Calu3 (cell line): Measurements from ENCODE around the gene PTGDR. TPM values are rescaled to one million over a fixed set of nuclear protein-coding genes. Genes with fewer than 3 reads are reported as not detected.

Experiments used
- BruUV-seq: library from RNA; stranded (reverse); fragments of 400-500 nt; replicated peaks from 2 replicates; lab custom pipeline; 2021; lab: Mats Ljungman, UMichigan
- CTCF ChIA-PET: fragments of 300-600 bp; sonication (Branson Sonifier 250); formaldehyde crosslinking; loops from one replicate; lab custom pipeline; 2022; ENCODE audit warnings: antibody characterized with exemption; lab: Charles Lee
- DNase-seq: peaks from one replicate; pipeline ENCODE4 v3.0.0; 2022
- H3K27ac Mint-ChIP-seq: one replicate; pipeline ENCODE4 v1.8.0; 2022; ENCODE audit warnings: mixed read lengths; ENCODE audit not compliant: unreplicated experiment
- H3K27me3 Mint-ChIP-seq: one replicate; pipeline ENCODE4 v1.8.0; 2022; ENCODE audit warnings: mixed read lengths; ENCODE audit not compliant: unreplicated experiment
- H3K36me3 Mint-ChIP-seq: one replicate; pipeline ENCODE4 v1.8.0; 2022; ENCODE audit warnings: mild to moderate bottlenecking, moderate library complexity, mixed read lengths; ENCODE audit not compliant: insufficient read depth, unreplicated experiment
- H3K4me1 Mint-ChIP-seq: one replicate; pipeline ENCODE4 v1.8.0; 2022; ENCODE audit warnings: mild to moderate bottlenecking, low read depth, mixed read lengths; ENCODE audit not compliant: unreplicated experiment
- H3K4me3 Mint-ChIP-seq: one replicate; pipeline ENCODE4 v1.8.0; 2022; ENCODE audit warnings: mild to moderate bottlenecking, low read depth, moderate library complexity, mixed read lengths; ENCODE audit not compliant: unreplicated experiment
- H3K9me3 Mint-ChIP-seq: one replicate; pipeline ENCODE4 v1.8.0; 2022; ENCODE audit warnings: low read depth, mixed read lengths; ENCODE audit not compliant: unreplicated experiment
- intact Hi-C: fragments of 100-400 bp; cut with micrococcal nuclease; formaldehyde crosslinking; loops from one replicate; pipeline ENCODE4 v1.10.0; 2022; ENCODE audit not compliant: unreplicated experiment
- total RNA-seq: library from RNA; stranded (reverse); gene quantifications from 2 replicates; pipeline ENCODE4 v1.2.3, GENCODE V29; 2022
- TF ChIP-seq, protein P1 (sequence below): fragments of 200-600 bp; IDR thresholded peaks from one replicate; pipeline ENCODE4 v1.8.0; 2022; ENCODE audit warnings: antibody characterized with exemption; ENCODE audit not compliant: unreplicated experiment

The PTGDR gene
- total RNA-seq, 1 experiment from 2014 or later: not detected

DNA sequence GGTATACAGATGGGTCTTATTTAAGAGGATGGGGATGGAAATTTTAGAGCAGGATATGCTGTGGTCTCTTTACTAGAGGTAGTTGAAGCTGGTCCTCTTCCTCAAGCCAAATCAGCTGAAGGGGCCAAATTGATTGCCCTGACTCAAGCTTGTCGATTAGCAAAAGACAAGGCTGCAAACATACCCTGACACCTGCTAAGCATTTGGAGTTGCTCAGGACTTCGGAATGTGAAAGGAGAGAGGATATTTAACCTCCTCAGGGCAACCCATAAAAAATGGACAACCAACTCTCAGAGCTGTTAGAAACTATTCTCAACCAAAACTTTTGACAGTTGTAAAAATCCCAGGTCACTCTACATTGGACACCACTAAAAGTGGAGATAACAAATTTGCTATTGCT lies 15.6 kb downstream of the PTGDR start:
- Mint-ChIP-seq H3K9me3 (peaks cover 3% of the 10 kb centered on the region), H3K4me3 (no peak overlapping the region), H3K27me3 (peaks cover 24% of the 10 kb centered on the region), H3K36me3 (no peaks in the 10 kb centered on the region), H3K27ac (no peak overlapping the region), H3K4me1 (no peaks in the 10 kb centered on the region)
- intact Hi-C loops: no loop called here
- BruUV-seq: no TSS peak
- TF ChIP-seq, protein P1, sequence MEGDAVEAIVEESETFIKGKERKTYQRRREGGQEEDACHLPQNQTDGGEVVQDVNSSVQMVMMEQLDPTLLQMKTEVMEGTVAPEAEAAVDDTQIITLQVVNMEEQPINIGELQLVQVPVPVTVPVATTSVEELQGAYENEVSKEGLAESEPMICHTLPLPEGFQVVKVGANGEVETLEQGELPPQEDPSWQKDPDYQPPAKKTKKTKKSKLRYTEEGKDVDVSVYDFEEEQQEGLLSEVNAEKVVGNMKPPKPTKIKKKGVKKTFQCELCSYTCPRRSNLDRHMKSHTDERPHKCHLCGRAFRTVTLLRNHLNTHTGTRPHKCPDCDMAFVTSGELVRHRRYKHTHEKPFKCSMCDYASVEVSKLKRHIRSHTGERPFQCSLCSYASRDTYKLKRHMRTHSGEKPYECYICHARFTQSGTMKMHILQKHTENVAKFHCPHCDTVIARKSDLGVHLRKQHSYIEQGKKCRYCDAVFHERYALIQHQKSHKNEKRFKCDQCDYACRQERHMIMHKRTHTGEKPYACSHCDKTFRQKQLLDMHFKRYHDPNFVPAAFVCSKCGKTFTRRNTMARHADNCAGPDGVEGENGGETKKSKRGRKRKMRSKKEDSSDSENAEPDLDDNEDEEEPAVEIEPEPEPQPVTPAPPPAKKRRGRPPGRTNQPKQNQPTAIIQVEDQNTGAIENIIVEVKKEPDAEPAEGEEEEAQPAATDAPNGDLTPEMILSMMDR: no peak
- CTCF ChIA-PET: no interaction called here
- DNase-seq: no peak

GRCh38 chr14:52286661-52287649 lies 19.5 kb downstream of the PTGDR start:
- DNase-seq: no peak
- no peak overlapping the region for H3K27ac Mint-ChIP-seq
- TF ChIP-seq, protein P1: no peak
- H3K9me3 Mint-ChIP-seq: peaks cover 3% of the 10 kb centered on the region
- intact Hi-C loops: no loop called here
- peaks cover 38% of the 10 kb centered on the region for H3K27me3 Mint-ChIP-seq
- CTCF ChIA-PET: interaction anchor here (0.7 to 1.2 kb wide), 2 partner anchors 12 to 227 kb away, joined by 3 read pairs; no protein-coding TSS in a partner anchor
- no TSS peak for BruUV-seq
- H3K4me1 Mint-ChIP-seq: no peaks in the 10 kb centered on the region
- no peak overlapping the region for H3K4me3 Mint-ChIP-seq
- H3K36me3 Mint-ChIP-seq: no peaks in the 10 kb centered on the region

- Mint-ChIP-seq H3K27me3 (peaks cover 34% of the 10 kb centered on the region), H3K4me3 (no peak overlapping the region), H3K27ac (no peak overlapping the region), H3K9me3 (no peaks in the 10 kb centered on the region), H3K36me3 (no peaks in the 10 kb centered on the region), H3K4me1 (no peaks in the 10 kb centered on the region)
- no peak for DNase-seq
- CTCF ChIA-PET: interaction anchor here (0.5 kb wide), 1 partner anchor 69 kb away, joined by 4 read pairs; no protein-coding TSS in a partner anchor
- BruUV-seq: no TSS peak
- intact Hi-C loops: no loop called here
- TF ChIP-seq, protein P1: no peak
Observed at GRCh38 chr14:52296378-52296777, 28.9 kb downstream of the PTGDR start.

DNA sequence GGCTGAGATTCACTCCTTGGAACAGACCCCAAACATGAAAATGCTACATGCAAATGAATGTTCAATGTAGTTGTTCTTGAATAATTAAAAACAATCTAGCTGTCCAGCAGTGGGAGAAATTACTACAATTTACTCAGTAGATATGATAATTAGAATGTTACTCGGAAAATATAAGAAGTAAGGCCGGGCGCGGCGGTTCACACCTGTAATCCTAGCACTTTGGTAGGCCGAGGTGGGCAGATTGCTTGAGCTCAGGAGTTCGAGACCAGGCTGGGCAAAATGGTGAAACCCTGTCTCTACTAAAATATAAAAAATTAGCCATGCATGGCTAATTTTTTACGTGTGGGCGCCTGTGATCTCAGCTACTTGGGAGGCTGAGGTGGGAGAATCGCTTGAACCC lies 31.3 kb downstream of the PTGDR start:
- TF ChIP-seq, protein P1: no peak
- no peaks in the 10 kb centered on the region for H3K9me3 Mint-ChIP-seq
- CTCF ChIA-PET: interaction anchor here (1.0 kb wide), 1 partner anchor 12 kb away, joined by 3 read pairs; no protein-coding TSS in a partner anchor
- intact Hi-C loops: loop anchor here (1.0 kb wide), 1 partner anchor 175 kb away; no protein-coding TSS in a partner anchor
- no peaks in the 10 kb centered on the region for H3K36me3 Mint-ChIP-seq
- H3K27ac Mint-ChIP-seq: no peak overlapping the region
- no TSS peak for BruUV-seq
- no peaks in the 10 kb centered on the region for H3K4me1 Mint-ChIP-seq
- H3K4me3 Mint-ChIP-seq: no peak overlapping the region
- no peak for DNase-seq
- H3K27me3 Mint-ChIP-seq: peaks cover 39% of the 10 kb centered on the region
